Endodermal cell (in vitro differentiated cells): Measurements from ENCODE around the gene CHST11. TPM values are rescaled to one million over a fixed set of nuclear protein-coding genes. Genes with fewer than 3 reads are reported as not detected.
A peak's percentile ranks its signal among the peaks of the same experiment; 100 is the strongest.

Experiments used
- DNase-seq: peaks from one replicate; pipeline ENCODE4 v3.0.0-alpha.2; 2017
- H3K27ac ChIP-seq: 2 replicates; pipeline ENCODE4 v1.5.1; 2013; ENCODE audit warnings: mild to moderate bottlenecking, low read depth, low read length, moderate library complexity
- H3K27me3 ChIP-seq: 2 replicates; pipeline ENCODE4 v1.6.1; 2013; ENCODE audit warnings: mild to moderate bottlenecking, low read length, moderate library complexity; ENCODE audit not compliant: insufficient read depth, control insufficient read depth, poor library complexity, severe bottlenecking
- H3K36me3 ChIP-seq: 2 replicates; pipeline ENCODE4 v1.7.0; 2013; ENCODE audit warnings: mild to moderate bottlenecking, low read length, moderate library complexity; ENCODE audit not compliant: control insufficient read depth, insufficient read depth
- H3K4me1 ChIP-seq: one replicate; pipeline ENCODE4 v1.7.0; 2013; ENCODE audit warnings: low read length; ENCODE audit not compliant: control insufficient read depth, insufficient read depth
- H3K4me3 ChIP-seq: 2 replicates; pipeline ENCODE4 v1.5.1; 2013; ENCODE audit warnings: mild to moderate bottlenecking, low read length, moderate library complexity
- H3K9ac ChIP-seq: 2 replicates; pipeline ENCODE4 v1.6.1; 2013; ENCODE audit warnings: mild to moderate bottlenecking, low read length, moderate library complexity; ENCODE audit not compliant: poor library complexity, severe bottlenecking; ENCODE audit errors: extremely low read depth
- H3K9me3 ChIP-seq: 2 replicates; pipeline ENCODE4 v1.6.1; 2013; ENCODE audit warnings: mild to moderate bottlenecking, low read length, moderate library complexity; ENCODE audit not compliant: control insufficient read depth
- H3K27ac Mint-ChIP-seq: 2 replicates; pipeline ENCODE4 v1.8.0; 2020; ENCODE audit warnings: mixed read lengths
- H3K27me3 Mint-ChIP-seq: 2 replicates; pipeline ENCODE4 v1.8.0; 2021; ENCODE audit warnings: mild to moderate bottlenecking, mixed read lengths; ENCODE audit not compliant: insufficient read depth
- H3K36me3 Mint-ChIP-seq: 2 replicates; pipeline ENCODE4 v1.8.0; 2020; ENCODE audit warnings: low read depth, mixed read lengths
- H3K4me1 Mint-ChIP-seq: 2 replicates; pipeline ENCODE4 v1.8.0; 2020; ENCODE audit warnings: mixed read lengths
- H3K4me3 Mint-ChIP-seq: 2 replicates; pipeline ENCODE4 v1.8.0; 2020; ENCODE audit warnings: mild to moderate bottlenecking, moderate library complexity, mixed read lengths
- H3K9me3 Mint-ChIP-seq: 2 replicates; pipeline ENCODE4 v1.8.0; 2020; ENCODE audit warnings: mild to moderate bottlenecking, mixed read lengths
- WGBS, 2 experiments: methylation state at CpG; one replicate each; pipeline versions ENCODE4 v1.1.5 to v1.1.7; 2013; ENCODE audit warnings: missing lambda C conversion rate in 2 of 2, mixed read lengths in 1 of 2; ENCODE audit not compliant: insufficient coverage in 1 of 2, insufficient read length in 1 of 2; 5-methylcytosine and 5-hydroxymethylcytosine counted together
- total RNA-seq, 2 donors: library from RNA; stranded (reverse); fragmentation: NEBNext Ultra II Directional in 1 of 2; extraction: Animal tissue kit (Norgen Biotek cat#: 25700) in 1 of 2; gene quantifications; 2 replicates in 1 of 2; 3 replicates in 1 of 2; pipeline ENCODE4 v1.2.1, GENCODE V29; 2021
- TF ChIP-seq, protein P1 (sequence below): fragments of 200-600 bp; sonication (generic); conservative IDR thresholded peaks from 2 replicates; pipeline ENCODE4 v1.5.0; 2021; ENCODE audit warnings: antibody characterized with exemption, mild to moderate bottlenecking

CHST11 gene
- total RNA-seq, 2 donors from 2014 or later = 30.7 to 36.2 TPM

DNA sequence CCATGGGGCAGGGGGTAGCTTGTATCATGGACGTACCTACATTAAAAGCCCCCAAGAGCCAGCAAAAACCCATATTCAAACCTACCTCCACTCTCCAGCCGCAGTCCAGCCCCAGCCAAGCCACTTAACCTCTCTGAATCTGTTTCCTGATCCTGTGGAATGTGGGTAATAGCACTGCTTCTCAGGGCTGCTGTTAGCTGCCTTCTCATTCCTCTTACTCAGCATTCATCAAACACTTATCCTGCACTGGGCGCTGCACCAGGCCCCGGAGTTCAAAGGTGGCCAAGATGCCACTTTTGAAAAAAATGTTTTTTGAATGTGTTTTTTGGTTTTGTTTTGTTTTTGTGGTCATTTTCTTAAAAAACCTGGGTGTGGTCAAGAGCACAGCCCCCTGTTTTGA, 237.4 kb downstream of the CHST11 start:
- H3K4me1 ChIP-seq = no peaks in the 10 kb centered on the region
- H3K4me3 ChIP-seq = no peak overlapping the region
- H3K27ac ChIP-seq = no peak overlapping the region
- Mint-ChIP-seq H3K9me3 (peaks cover 15% of the 10 kb centered on the region), H3K36me3 (peaks cover 22% of the 10 kb centered on the region), H3K27ac (peak overlapping the region; percentile 80), H3K4me3 (no peak overlapping the region), H3K27me3 (no peaks in the 10 kb centered on the region), H3K4me1 (no peaks in the 10 kb centered on the region)
- peak; percentile 46 for DNase-seq
- TF ChIP-seq, protein P1, sequence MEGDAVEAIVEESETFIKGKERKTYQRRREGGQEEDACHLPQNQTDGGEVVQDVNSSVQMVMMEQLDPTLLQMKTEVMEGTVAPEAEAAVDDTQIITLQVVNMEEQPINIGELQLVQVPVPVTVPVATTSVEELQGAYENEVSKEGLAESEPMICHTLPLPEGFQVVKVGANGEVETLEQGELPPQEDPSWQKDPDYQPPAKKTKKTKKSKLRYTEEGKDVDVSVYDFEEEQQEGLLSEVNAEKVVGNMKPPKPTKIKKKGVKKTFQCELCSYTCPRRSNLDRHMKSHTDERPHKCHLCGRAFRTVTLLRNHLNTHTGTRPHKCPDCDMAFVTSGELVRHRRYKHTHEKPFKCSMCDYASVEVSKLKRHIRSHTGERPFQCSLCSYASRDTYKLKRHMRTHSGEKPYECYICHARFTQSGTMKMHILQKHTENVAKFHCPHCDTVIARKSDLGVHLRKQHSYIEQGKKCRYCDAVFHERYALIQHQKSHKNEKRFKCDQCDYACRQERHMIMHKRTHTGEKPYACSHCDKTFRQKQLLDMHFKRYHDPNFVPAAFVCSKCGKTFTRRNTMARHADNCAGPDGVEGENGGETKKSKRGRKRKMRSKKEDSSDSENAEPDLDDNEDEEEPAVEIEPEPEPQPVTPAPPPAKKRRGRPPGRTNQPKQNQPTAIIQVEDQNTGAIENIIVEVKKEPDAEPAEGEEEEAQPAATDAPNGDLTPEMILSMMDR = no peak
- peaks cover 21% of the 10 kb centered on the region for H3K36me3 ChIP-seq
- H3K9me3 ChIP-seq = peaks cover 18% of the 10 kb centered on the region
- no peak overlapping the region for H3K9ac ChIP-seq
- WGBS, 2 experiments = 100% methylated on average over 1 to 4 of the region's 4 CpGs
- no peaks in the 10 kb centered on the region for H3K27me3 ChIP-seq

DNA sequence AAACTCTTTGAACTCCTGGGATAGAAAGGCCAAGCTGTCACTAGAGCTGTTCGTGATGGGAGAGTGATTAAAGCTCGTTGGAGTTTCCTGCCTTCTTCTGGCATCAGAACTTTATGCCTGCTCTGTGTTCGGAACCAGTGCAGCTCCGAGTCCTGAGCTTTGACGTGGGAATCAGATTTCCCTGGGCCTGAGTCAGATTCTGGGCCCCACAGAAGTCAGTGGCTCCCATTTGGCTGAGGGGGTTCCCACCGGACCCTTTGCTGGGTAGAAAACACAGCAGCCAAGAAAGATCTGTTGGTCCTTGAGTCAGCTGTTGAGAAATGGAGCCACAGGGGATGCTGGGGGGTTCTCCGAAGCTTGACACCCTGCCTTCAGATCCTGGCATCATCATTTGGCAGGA, 238.0 kb downstream of the CHST11 start:
- peaks cover 22% of the 10 kb centered on the region for H3K36me3 Mint-ChIP-seq
- Histone ChIP-seq H3K4me1 (no peaks in the 10 kb centered on the region), H3K9ac (no peak overlapping the region), H3K27ac (no peak overlapping the region), H3K27me3 (no peaks in the 10 kb centered on the region), H3K9me3 (peaks cover 18% of the 10 kb centered on the region), H3K36me3 (peaks cover 18% of the 10 kb centered on the region), H3K4me3 (no peak overlapping the region)
- H3K9me3 Mint-ChIP-seq = peaks cover 15% of the 10 kb centered on the region
- no peaks in the 10 kb centered on the region for H3K4me1 Mint-ChIP-seq
- H3K27me3 Mint-ChIP-seq = no peaks in the 10 kb centered on the region
- TF ChIP-seq, protein P1 = no peak
- WGBS, 2 experiments = 92 to 99% methylated on average over 6 to 7 of the region's 7 CpGs
- no peak overlapping the region for H3K4me3 Mint-ChIP-seq
- peak; percentile 42 for DNase-seq
- peak overlapping the region; percentile 80 for H3K27ac Mint-ChIP-seq

DNA sequence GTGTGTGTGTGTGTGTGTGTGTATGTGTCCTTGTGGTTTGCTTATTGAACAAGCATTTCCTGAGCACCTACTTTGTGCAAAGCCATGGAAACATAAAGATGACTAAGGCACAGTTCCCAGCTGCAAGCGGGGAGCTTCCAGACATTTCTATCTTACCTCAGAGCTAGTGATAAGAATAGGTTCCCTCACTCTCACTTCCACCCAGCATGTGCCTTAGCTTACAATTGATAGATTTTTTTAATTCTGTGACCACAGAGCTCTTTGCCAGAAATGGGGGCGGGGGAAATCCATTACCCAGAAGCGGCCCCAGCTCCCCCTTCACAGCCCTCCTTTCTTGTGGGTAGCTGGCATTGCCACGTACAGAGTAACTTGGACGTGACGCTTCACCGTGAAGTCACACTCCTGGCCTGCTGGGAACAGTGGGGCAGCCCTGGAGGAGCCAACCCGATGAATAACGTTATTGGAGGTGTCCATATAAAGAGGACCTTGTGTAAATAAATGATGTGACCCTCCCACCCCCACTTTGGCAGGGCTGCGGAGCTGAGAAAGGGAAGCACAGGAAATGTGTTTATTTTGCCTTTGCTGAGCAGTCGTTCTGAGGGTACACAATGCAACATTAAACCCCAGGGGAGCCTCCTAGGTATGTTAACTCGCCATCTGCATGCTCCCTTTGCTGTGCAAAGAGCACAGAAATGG, 238.9 kb downstream of the CHST11 start:
- no peaks in the 10 kb centered on the region for H3K4me1 ChIP-seq
- no peaks in the 10 kb centered on the region for H3K27me3 Mint-ChIP-seq
- peaks cover 15% of the 10 kb centered on the region for H3K9me3 Mint-ChIP-seq
- H3K4me1 Mint-ChIP-seq = no peaks in the 10 kb centered on the region
- peaks cover 18% of the 10 kb centered on the region for H3K9me3 ChIP-seq
- TF ChIP-seq, protein P1 = no peak
- WGBS, 2 experiments = 76 to 81% methylated on average over 7 to 12 of the region's 12 CpGs
- no peak overlapping the region for H3K9ac ChIP-seq
- H3K27ac Mint-ChIP-seq = no peak overlapping the region
- H3K36me3 Mint-ChIP-seq = peaks cover 22% of the 10 kb centered on the region
- no peak overlapping the region for H3K4me3 ChIP-seq
- peaks cover 18% of the 10 kb centered on the region for H3K36me3 ChIP-seq
- no peak overlapping the region for H3K27ac ChIP-seq
- DNase-seq = peak; percentile 51
- no peak overlapping the region for H3K4me3 Mint-ChIP-seq
- H3K27me3 ChIP-seq = no peaks in the 10 kb centered on the region
